HG02885 (cell line): ENCODE data around the gene SELENOT.
A peak's percentile ranks its signal among the peaks of the same experiment; 100 is the strongest.
"Not testable (repeated sequence)": the region's sequence is repeated elsewhere in the genome, so short reads cannot be mapped to it uniquely, and the experiment has no call there.

ENCODE experiments used
- ATAC-seq: cut with Tn5 transposase; IDR thresholded peaks from one replicate; pipeline ENCODE4 v1.9.1; 2021; ENCODE audit warnings: mild to moderate bottlenecking; ENCODE audit not compliant: unreplicated experiment, poor library complexity

SELENOT gene

GRCh38 chr3:150603153-150603979 lies at the start of gene SELENOT:
Gene SELENOT (plus strand): TSS chr3:150603321. CDS start chr3:150603363, 42 bp downstream.
- peak; percentile 57 for ATAC-seq

- ATAC-seq, result no peak
Observed at GRCh38 chr3:150555859-150556436, 47.2 kb upstream of the SELENOT start.

- no peak for ATAC-seq
Observed at GRCh38 chr3:150556792-150557191, 46.3 kb upstream of the SELENOT start.

- no peak for ATAC-seq
Observed at GRCh38 chr3:150557725-150558124, 45.4 kb upstream of the SELENOT start.

- no peak for ATAC-seq
Observed at GRCh38 chr3:150564243-150564642, 38.9 kb upstream of the SELENOT start.

GRCh38 chr3:150567328-150567727 lies 35.8 kb upstream of the SELENOT start:
- no peak for ATAC-seq

- ATAC-seq, result no peak
Observed at GRCh38 chr3:150577855-150578254, 25.3 kb upstream of the SELENOT start.

GRCh38 chr3:150581174-150581573 lies 21.9 kb upstream of the SELENOT start:
- no peak for ATAC-seq

- peak; percentile 56 for ATAC-seq
Observed at GRCh38 chr3:150582620-150583019, 20.5 kb upstream of the SELENOT start.

- peak; percentile 68 for ATAC-seq
Observed at GRCh38 chr3:150583028-150583427, 20.1 kb upstream of the SELENOT start.

- ATAC-seq, result no peak
Observed at GRCh38 chr3:150588027-150588830, 14.9 kb upstream of the SELENOT start.

GRCh38 chr3:150589759-150590158 lies 13.4 kb upstream of the SELENOT start:
- no peak for ATAC-seq

GRCh38 chr3:150594150-150594549 lies 9.0 kb upstream of the SELENOT start:
- ATAC-seq, result no peak

GRCh38 chr3:150597646-150598045 lies 5.5 kb upstream of the SELENOT start:
- no peak for ATAC-seq

- ATAC-seq, result peak; percentile 21
Observed at GRCh38 chr3:150599611-150600297, 3.4 kb upstream of the SELENOT start.

GRCh38 chr3:150600647-150601530 lies 2.2 kb upstream of the SELENOT start:
- ATAC-seq, result not testable (repeated sequence)

GRCh38 chr3:150602426-150603152 lies 532 bp upstream of the SELENOT start:
- ATAC-seq, result peak; percentile 9

- ATAC-seq, result no peak
Observed at GRCh38 chr3:150603980-150604319, 829 bp downstream of the SELENOT start.
